Mesendoderm (in vitro differentiated cells): ENCODE results near the gene ENAH.
A peak's percentile ranks its signal among the peaks of the same experiment; 100 is the strongest.

ENCODE experiments used
- DNase-seq: peaks from one replicate; pipeline ENCODE4 v3.0.0; 2013
- H2AK5ac ChIP-seq: 2 replicates; pipeline ENCODE4 v1.6.1; 2013; ENCODE audit warnings: low read length, inconsistent platforms
- H2BK120ac ChIP-seq: 2 replicates; pipeline ENCODE4 v1.6.1; 2013; ENCODE audit warnings: low read depth, mild to moderate bottlenecking, low read length, moderate library complexity, mixed read lengths
- H2BK15ac ChIP-seq: replicated peaks from 2 replicates; pipeline ENCODE4 v1.6.1; 2013; ENCODE audit warnings: low read depth, mild to moderate bottlenecking, moderate library complexity
- H2BK5ac ChIP-seq: 2 replicates; pipeline ENCODE4 v1.6.1; 2013; ENCODE audit warnings: low read length, inconsistent platforms
- H3K18ac ChIP-seq: 2 replicates; pipeline ENCODE4 v1.6.1; 2013; ENCODE audit warnings: mild to moderate bottlenecking, low read length, mixed read lengths
- H3K23ac ChIP-seq: one replicate; pipeline ENCODE4 v1.6.1; 2013; ENCODE audit warnings: low read length
- H3K27ac ChIP-seq: 2 replicates; pipeline ENCODE4 v1.5.1; 2013; ENCODE audit warnings: low read depth, mild to moderate bottlenecking, inconsistent platforms, low read length, moderate library complexity
- H3K27me3 ChIP-seq: 2 replicates; pipeline ENCODE4 v1.6.1; 2013; ENCODE audit warnings: low read length, control low read depth, mild to moderate bottlenecking, inconsistent platforms; ENCODE audit not compliant: insufficient read depth, poor library complexity
- H3K36me3 ChIP-seq: 2 replicates; pipeline ENCODE4 v1.6.1; 2013; ENCODE audit warnings: low read length, inconsistent platforms; ENCODE audit not compliant: control insufficient read depth, insufficient read depth
- H3K4ac ChIP-seq: one replicate; pipeline ENCODE4 v1.6.1; 2013; ENCODE audit warnings: low read depth, mild to moderate bottlenecking, low read length, moderate library complexity
- H3K4me1 ChIP-seq: 2 replicates; pipeline ENCODE4 v1.6.1; 2013; ENCODE audit warnings: low read depth, low read length, inconsistent platforms; ENCODE audit not compliant: control insufficient read depth
- H3K4me2 ChIP-seq: 2 replicates; pipeline ENCODE4 v1.6.1; 2013; ENCODE audit warnings: low read length
- H3K4me3 ChIP-seq: 2 replicates; pipeline ENCODE4 v1.5.1; 2013; ENCODE audit warnings: mild to moderate bottlenecking, low read length
- H3K56ac ChIP-seq: one replicate; pipeline ENCODE4 v1.6.1; 2013; ENCODE audit warnings: low read length
- H3K79me1 ChIP-seq: 2 replicates; pipeline ENCODE4 v1.6.1; 2013; ENCODE audit warnings: low read length, inconsistent platforms
- H3K79me2 ChIP-seq: 2 replicates; pipeline ENCODE4 v1.6.1; 2013; ENCODE audit warnings: mild to moderate bottlenecking, low read length; ENCODE audit not compliant: control insufficient read depth, insufficient read depth
- H3K9ac ChIP-seq: 2 replicates; pipeline ENCODE4 v1.6.1; 2013; ENCODE audit warnings: low read length, inconsistent platforms
- H4K5ac ChIP-seq: one replicate; pipeline ENCODE4 v1.6.1; 2013; ENCODE audit warnings: low read length
- H4K8ac ChIP-seq: one replicate; pipeline ENCODE4 v1.6.1; 2013; ENCODE audit warnings: low read depth, mild to moderate bottlenecking, control low read depth, low read length, moderate library complexity
- WGBS: extraction: QIAGEN DNeasy Blood & Tissue Kit; methylation state at CpG from one replicate; pipeline ENCODE4 v1.1.7; 2013; ENCODE audit warnings: low lambda C conversion rate, missing lambda C conversion rate; ENCODE audit not compliant: insufficient coverage; ENCODE audit errors: extremely low coverage; 5-methylcytosine and 5-hydroxymethylcytosine counted together

Gene ENAH

GRCh38 chr1:225539575-225539974, 113.3 kb downstream of the ENAH start:
- Histone ChIP-seq H3K23ac (no peak overlapping the region), H2BK15ac (no peak overlapping the region), H3K36me3 (no peaks in the 10 kb centered on the region), H3K56ac (no peak overlapping the region), H3K4me3 (no peak overlapping the region), H3K4me1 (peaks cover 11% of the 10 kb centered on the region), H2AK5ac (no peak overlapping the region), H2BK5ac (no peak overlapping the region), H3K4ac (no peak overlapping the region), H3K27me3 (no peaks in the 10 kb centered on the region), H3K9ac (no peak overlapping the region), H2BK120ac (no peak overlapping the region), H3K4me2 (no peak overlapping the region), H3K18ac (peak overlapping the region; percentile 51), H4K8ac (peak overlapping the region; percentile 13), H3K79me1 (peaks cover 4% of the 10 kb centered on the region), H3K79me2 (peaks cover 23% of the 10 kb centered on the region), H4K5ac (no peak overlapping the region), H3K27ac (no peak overlapping the region)
- DNase-seq: no peak
- WGBS: no CpG with 5 or more reads among the region's 4 CpGs

GRCh38 chr1:225539069-225539468, 113.9 kb downstream of the ENAH start:
- no peaks in the 10 kb centered on the region for H3K27me3 ChIP-seq
- H4K8ac ChIP-seq: peak overlapping the region; percentile 13
- peaks cover 11% of the 10 kb centered on the region for H3K4me1 ChIP-seq
- H3K4me2 ChIP-seq: no peak overlapping the region
- no peak overlapping the region for H3K4me3 ChIP-seq
- no peak overlapping the region for H2BK120ac ChIP-seq
- H3K9ac ChIP-seq: no peak overlapping the region
- H3K27ac ChIP-seq: no peak overlapping the region
- H3K79me1 ChIP-seq: peaks cover 4% of the 10 kb centered on the region
- no peak overlapping the region for H2BK5ac ChIP-seq
- H2BK15ac ChIP-seq: no peak overlapping the region
- H2AK5ac ChIP-seq: no peak overlapping the region
- H3K79me2 ChIP-seq: peaks cover 23% of the 10 kb centered on the region
- H3K18ac ChIP-seq: no peak overlapping the region
- WGBS: no CpG with 5 or more reads among the region's 1 CpG
- no peaks in the 10 kb centered on the region for H3K36me3 ChIP-seq
- peak; percentile 24 for DNase-seq
- H3K23ac ChIP-seq: no peak overlapping the region
- no peak overlapping the region for H3K4ac ChIP-seq
- H4K5ac ChIP-seq: no peak overlapping the region
- no peak overlapping the region for H3K56ac ChIP-seq

- Histone ChIP-seq H3K18ac (no peak overlapping the region), H3K79me2 (peaks cover 19% of the 10 kb centered on the region), H2BK120ac (no peak overlapping the region), H2BK15ac (no peak overlapping the region), H3K79me1 (peaks cover 4% of the 10 kb centered on the region), H3K9ac (no peak overlapping the region), H4K8ac (no peak overlapping the region), H3K23ac (no peak overlapping the region), H2BK5ac (no peak overlapping the region), H4K5ac (no peak overlapping the region), H3K4me3 (no peak overlapping the region), H3K4me2 (no peak overlapping the region), H3K4ac (no peak overlapping the region), H3K4me1 (peaks cover 11% of the 10 kb centered on the region), H3K56ac (no peak overlapping the region), H3K36me3 (no peaks in the 10 kb centered on the region), H3K27me3 (no peaks in the 10 kb centered on the region), H3K27ac (no peak overlapping the region), H2AK5ac (no peak overlapping the region)
- peak; percentile 22 for DNase-seq
- WGBS: no CpG with 5 or more reads among the region's 10 CpGs
Measured at GRCh38 chr1:225537554-225538251, 115.2 kb downstream of the ENAH start.

GRCh38 chr1:225535280-225535679, 117.6 kb downstream of the ENAH start:
- no peaks in the 10 kb centered on the region for H3K36me3 ChIP-seq
- H2BK120ac ChIP-seq: no peak overlapping the region
- no peak overlapping the region for H3K9ac ChIP-seq
- H4K5ac ChIP-seq: no peak overlapping the region
- H2AK5ac ChIP-seq: no peak overlapping the region
- no peak overlapping the region for H3K23ac ChIP-seq
- no peak overlapping the region for H2BK15ac ChIP-seq
- H3K4ac ChIP-seq: no peak overlapping the region
- H3K79me2 ChIP-seq: peaks cover 10% of the 10 kb centered on the region
- no peak overlapping the region for H4K8ac ChIP-seq
- peaks cover 2% of the 10 kb centered on the region for H3K79me1 ChIP-seq
- no peak overlapping the region for H3K18ac ChIP-seq
- no peak overlapping the region for H3K4me3 ChIP-seq
- H3K27me3 ChIP-seq: no peaks in the 10 kb centered on the region
- no CpG with 5 or more reads among the region's 6 CpGs for WGBS
- no peak overlapping the region for H2BK5ac ChIP-seq
- no peak overlapping the region for H3K56ac ChIP-seq
- no peak for DNase-seq
- no peak overlapping the region for H3K27ac ChIP-seq
- H3K4me1 ChIP-seq: peaks cover 11% of the 10 kb centered on the region
- no peak overlapping the region for H3K4me2 ChIP-seq

DNA sequence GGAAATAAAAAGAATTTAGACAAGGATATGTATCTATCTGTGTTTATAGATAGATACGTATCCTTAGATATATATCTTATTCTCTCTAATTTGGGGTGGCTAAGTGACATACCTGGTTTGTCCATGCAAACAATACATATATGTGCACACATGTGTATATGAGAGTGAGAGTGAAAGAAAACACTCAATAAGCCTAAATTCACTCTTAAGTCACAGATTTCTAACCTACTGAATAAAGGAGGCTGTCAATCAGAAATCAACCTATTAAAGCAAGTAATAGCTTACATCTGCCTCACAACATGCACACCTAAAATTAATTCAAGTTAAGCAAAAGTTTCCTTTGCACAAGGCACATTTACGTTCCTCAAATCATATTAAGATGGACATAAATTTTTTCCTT, 118.2 kb downstream of the ENAH start:
- Histone ChIP-seq H2BK15ac (no peak overlapping the region), H2BK120ac (no peak overlapping the region), H3K23ac (no peak overlapping the region), H3K4me3 (no peak overlapping the region), H3K27ac (no peak overlapping the region), H3K4me1 (peaks cover 11% of the 10 kb centered on the region), H4K8ac (no peak overlapping the region), H3K4ac (no peak overlapping the region), H3K56ac (no peak overlapping the region), H3K9ac (no peak overlapping the region), H3K79me2 (peaks cover 10% of the 10 kb centered on the region), H3K18ac (no peak overlapping the region), H3K79me1 (peaks cover 2% of the 10 kb centered on the region), H2AK5ac (no peak overlapping the region), H3K27me3 (no peaks in the 10 kb centered on the region), H2BK5ac (no peak overlapping the region), H3K36me3 (no peaks in the 10 kb centered on the region), H3K4me2 (no peak overlapping the region), H4K5ac (no peak overlapping the region)
- no peak for DNase-seq
- 100% methylated on average over 1 of the region's 2 CpGs for WGBS

DNA sequence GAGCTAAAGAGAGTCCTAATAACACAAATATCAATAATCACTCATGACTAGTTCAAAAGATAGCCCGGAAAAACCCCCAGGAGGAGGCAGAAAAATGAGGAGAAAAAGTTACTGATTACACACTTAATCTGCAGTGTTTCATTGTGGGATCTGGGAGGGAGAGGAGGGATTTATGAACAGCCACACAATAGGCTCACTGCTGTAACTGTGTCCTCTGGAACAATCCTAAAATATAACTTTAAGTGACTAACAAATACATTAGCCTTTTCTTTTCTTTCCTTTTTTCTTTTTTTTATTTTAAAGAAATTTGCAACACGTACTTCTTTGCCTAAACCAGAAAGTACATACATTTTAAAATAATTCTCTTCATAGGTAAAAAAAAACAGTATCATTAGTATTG, 118.8 kb downstream of the ENAH start:
- H3K23ac ChIP-seq: no peak overlapping the region
- H3K36me3 ChIP-seq: no peaks in the 10 kb centered on the region
- no peak overlapping the region for H2BK15ac ChIP-seq
- no peak overlapping the region for H4K5ac ChIP-seq
- H3K79me1 ChIP-seq: no peaks in the 10 kb centered on the region
- H3K4me3 ChIP-seq: no peak overlapping the region
- peaks cover 10% of the 10 kb centered on the region for H3K79me2 ChIP-seq
- DNase-seq: no peak
- H4K8ac ChIP-seq: no peak overlapping the region
- WGBS: no CpG with 5 or more reads among the region's 2 CpGs
- no peak overlapping the region for H2BK120ac ChIP-seq
- no peak overlapping the region for H3K18ac ChIP-seq
- no peak overlapping the region for H2BK5ac ChIP-seq
- H2AK5ac ChIP-seq: no peak overlapping the region
- H3K27ac ChIP-seq: no peak overlapping the region
- H3K9ac ChIP-seq: no peak overlapping the region
- H3K56ac ChIP-seq: no peak overlapping the region
- no peaks in the 10 kb centered on the region for H3K27me3 ChIP-seq
- peaks cover 7% of the 10 kb centered on the region for H3K4me1 ChIP-seq
- no peak overlapping the region for H3K4me2 ChIP-seq
- no peak overlapping the region for H3K4ac ChIP-seq
